Activated naive CD8-positive, alpha-beta T cell treated with anti-CD3 and anti-CD28 coated beads, Interleukin-2, amount 10 ng/mL, durations not matched to agents 7 days and 5 days (primary cell): ENCODE measurements around the gene EPB41L2. TPM values are rescaled to one million over a fixed set of nuclear protein-coding genes. Genes with fewer than 3 reads are reported as not detected.

ENCODE experiments used
- ATAC-seq: fragments of 150-1000 bp; cut with Tn5 transposase; one replicate; pipeline ENCODE4 v1.10.0; 2021; ENCODE audit warnings: low read depth, moderate library complexity
- POLR2A ChIA-PET: fragments of 350-600 bp; sonication (Branson Sonifier 250); formaldehyde crosslinking; loops from one replicate; lab custom pipeline; 2021; ENCODE audit warnings: antibody characterized with exemption; lab: Charles Lee
- DNase-seq: peaks from one replicate; pipeline ENCODE4 v3.0.0; 2021
- H3K27ac Mint-ChIP-seq: one replicate; pipeline ENCODE4 v1.8.0; 2022; ENCODE audit warnings: mild to moderate bottlenecking, mixed read lengths
- H3K27me3 Mint-ChIP-seq: one replicate; pipeline ENCODE4 v1.8.0; 2022; ENCODE audit warnings: mild to moderate bottlenecking, moderate library complexity, mixed read lengths
- H3K36me3 Mint-ChIP-seq: one replicate; pipeline ENCODE4 v1.8.0; 2021; ENCODE audit warnings: mild to moderate bottlenecking, mixed read lengths
- H3K4me1 Mint-ChIP-seq: one replicate; pipeline ENCODE4 v1.8.0; 2021; ENCODE audit warnings: mixed read lengths
- H3K4me3 Mint-ChIP-seq: one replicate; pipeline ENCODE4 v1.8.0; 2022; ENCODE audit warnings: mild to moderate bottlenecking, moderate library complexity, mixed read lengths
- H3K9me3 Mint-ChIP-seq: one replicate; pipeline ENCODE4 v1.8.0; 2021; ENCODE audit warnings: mixed read lengths
- total RNA-seq, 2 experiments: library from RNA; stranded (reverse); gene quantifications; one replicate each; pipeline ENCODE4 v1.2.3, GENCODE V29; 2021

Gene EPB41L2
- total RNA-seq, 2 experiments from 2014 or later: 21.6 to 25.4 TPM

GRCh38 chr6:131038597-131039344 is 24.3 kb downstream of the EPB41L2 start:
- ATAC-seq (no peak), DNase-seq (no peak)
- no peak overlapping the region for H3K27ac Mint-ChIP-seq
- H3K4me1 Mint-ChIP-seq: no peaks in the 10 kb centered on the region
- peaks cover 1% of the 10 kb centered on the region for H3K36me3 Mint-ChIP-seq
- peaks cover 2% of the 10 kb centered on the region for H3K9me3 Mint-ChIP-seq
- no peaks in the 10 kb centered on the region for H3K27me3 Mint-ChIP-seq
- POLR2A ChIA-PET: no interaction called here
- no peak overlapping the region for H3K4me3 Mint-ChIP-seq

DNA sequence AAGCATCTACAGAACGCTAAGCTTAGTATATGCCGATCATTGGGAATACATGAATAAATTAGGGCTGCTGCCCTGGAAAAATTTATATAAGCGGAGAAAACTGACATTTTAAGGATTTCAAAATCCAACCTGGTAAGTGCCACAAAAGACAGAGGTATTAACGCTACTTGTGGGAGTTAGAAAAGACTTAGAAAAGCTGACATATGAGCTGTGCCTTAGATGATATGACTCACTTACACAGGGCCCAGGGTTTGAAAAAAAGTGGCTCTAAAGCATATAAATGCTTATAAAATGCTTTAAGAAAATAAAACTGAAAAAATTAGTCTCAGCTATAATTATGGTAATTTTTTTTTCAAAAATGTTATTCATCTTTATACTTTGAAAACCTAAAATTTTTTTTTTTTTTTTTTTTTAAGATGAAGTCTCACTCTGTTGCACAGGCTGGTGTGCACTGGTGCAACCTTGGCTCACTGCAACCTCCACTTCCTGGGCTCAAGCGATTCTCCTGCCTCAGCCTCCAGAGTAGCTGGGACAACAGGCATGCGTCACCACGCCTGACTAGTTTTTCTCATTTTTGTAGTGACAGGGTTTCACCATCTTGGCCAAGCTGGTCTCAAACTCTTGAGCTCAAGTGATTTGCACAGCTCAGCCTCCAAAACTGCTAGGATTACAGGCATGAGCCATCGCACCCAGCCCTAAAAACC is 25.7 kb downstream of the EPB41L2 start:
- H3K27me3 Mint-ChIP-seq: no peaks in the 10 kb centered on the region
- no peak overlapping the region for H3K27ac Mint-ChIP-seq
- no peaks in the 10 kb centered on the region for H3K4me1 Mint-ChIP-seq
- DNase-seq (no peak), ATAC-seq (no peak)
- H3K9me3 Mint-ChIP-seq: peaks cover 2% of the 10 kb centered on the region
- POLR2A ChIA-PET: no interaction called here
- H3K36me3 Mint-ChIP-seq: peaks cover 1% of the 10 kb centered on the region
- no peak overlapping the region for H3K4me3 Mint-ChIP-seq

- Mint-ChIP-seq H3K4me1 (no peaks in the 10 kb centered on the region), H3K9me3 (peaks cover 2% of the 10 kb centered on the region), H3K4me3 (no peak overlapping the region), H3K27me3 (no peaks in the 10 kb centered on the region), H3K27ac (no peak overlapping the region), H3K36me3 (peaks cover 1% of the 10 kb centered on the region)
- ATAC-seq (no peak), DNase-seq (no peak)
- POLR2A ChIA-PET: no interaction called here
Observed at GRCh38 chr6:131036601-131037000, 26.4 kb downstream of the EPB41L2 start.

GRCh38 chr6:131036143-131036542 is 26.9 kb downstream of the EPB41L2 start:
- no peak overlapping the region for H3K4me3 Mint-ChIP-seq
- no peaks in the 10 kb centered on the region for H3K27me3 Mint-ChIP-seq
- H3K27ac Mint-ChIP-seq: no peak overlapping the region
- DNase-seq (no peak), ATAC-seq (no peak)
- peaks cover 2% of the 10 kb centered on the region for H3K9me3 Mint-ChIP-seq
- H3K4me1 Mint-ChIP-seq: no peaks in the 10 kb centered on the region
- peaks cover 1% of the 10 kb centered on the region for H3K36me3 Mint-ChIP-seq
- POLR2A ChIA-PET: no interaction called here

DNA sequence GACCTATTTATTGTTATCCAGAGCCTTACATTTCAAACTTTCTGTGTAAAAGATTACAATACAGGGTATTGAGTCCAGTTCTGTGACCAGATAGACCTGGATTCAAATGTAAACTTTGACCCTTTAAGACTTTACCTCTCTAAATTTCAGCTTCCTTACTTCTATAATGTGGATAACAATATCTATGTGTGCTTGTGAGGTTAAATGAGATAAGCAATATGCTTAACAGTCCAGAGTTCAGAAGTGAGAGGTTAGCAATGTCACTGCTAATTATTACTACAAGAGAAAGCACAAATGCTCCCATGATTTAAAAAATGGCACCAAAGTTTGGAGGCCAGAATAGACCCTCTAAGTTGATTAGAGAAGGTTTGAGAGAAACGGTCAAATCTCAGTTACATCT is 27.5 kb downstream of the EPB41L2 start:
- POLR2A ChIA-PET: no interaction called here
- H3K9me3 Mint-ChIP-seq: peaks cover 2% of the 10 kb centered on the region
- no peak overlapping the region for H3K27ac Mint-ChIP-seq
- H3K4me1 Mint-ChIP-seq: no peaks in the 10 kb centered on the region
- no peak for DNase-seq
- H3K4me3 Mint-ChIP-seq: no peak overlapping the region
- peaks cover 1% of the 10 kb centered on the region for H3K36me3 Mint-ChIP-seq
- no peak for ATAC-seq
- no peaks in the 10 kb centered on the region for H3K27me3 Mint-ChIP-seq

DNA sequence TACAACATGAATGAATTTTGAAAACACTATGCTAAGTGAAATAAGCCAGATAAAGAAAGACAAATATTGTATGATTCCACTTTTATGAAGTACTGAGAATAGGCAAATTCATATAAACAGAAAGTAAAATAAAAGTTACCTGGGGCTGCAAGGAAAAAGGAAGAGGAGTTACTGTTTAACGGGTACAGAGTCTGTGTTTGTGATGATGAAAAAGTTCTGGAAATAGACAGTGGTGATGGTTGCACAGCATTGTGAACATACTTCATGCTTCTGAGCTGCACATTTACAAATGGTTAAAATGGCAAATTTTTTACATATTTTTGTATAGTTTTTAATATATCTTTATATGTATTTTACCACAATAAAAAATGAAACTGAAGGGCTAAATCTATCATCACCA is 29.4 kb downstream of the EPB41L2 start:
- DNase-seq (no peak), ATAC-seq (no peak)
- H3K4me1 Mint-ChIP-seq: no peaks in the 10 kb centered on the region
- H3K36me3 Mint-ChIP-seq: peaks cover 1% of the 10 kb centered on the region
- no peaks in the 10 kb centered on the region for H3K27me3 Mint-ChIP-seq
- peaks cover 2% of the 10 kb centered on the region for H3K9me3 Mint-ChIP-seq
- H3K27ac Mint-ChIP-seq: no peak overlapping the region
- H3K4me3 Mint-ChIP-seq: no peak overlapping the region
- POLR2A ChIA-PET: no interaction called here

GRCh38 chr6:131029626-131030297 is 33.3 kb downstream of the EPB41L2 start:
- peaks cover under 1% of the 10 kb centered on the region for H3K27me3 Mint-ChIP-seq

GRCh38 chr6:131027326-131027725 is 35.7 kb downstream of the EPB41L2 start:
- POLR2A ChIA-PET: no interaction called here
- Mint-ChIP-seq H3K9me3 (no peaks in the 10 kb centered on the region), H3K27me3 (peaks cover 1% of the 10 kb centered on the region), H3K4me1 (no peaks in the 10 kb centered on the region), H3K36me3 (peaks cover 2% of the 10 kb centered on the region), H3K4me3 (no peak overlapping the region), H3K27ac (no peak overlapping the region)
- no peak for ATAC-seq
- no peak for DNase-seq

More at GRCh38 chr6:131029626-131030297, 33.3 kb downstream of the EPB41L2 start:
- Mint-ChIP-seq H3K4me3 (no peak overlapping the region), H3K36me3 (peaks cover under 1% of the 10 kb centered on the region), H3K4me1 (no peaks in the 10 kb centered on the region), H3K9me3 (no peaks in the 10 kb centered on the region), H3K27ac (no peak overlapping the region)
- DNase-seq (no peak), ATAC-seq (no peak)
- POLR2A ChIA-PET: no interaction called here

DNA sequence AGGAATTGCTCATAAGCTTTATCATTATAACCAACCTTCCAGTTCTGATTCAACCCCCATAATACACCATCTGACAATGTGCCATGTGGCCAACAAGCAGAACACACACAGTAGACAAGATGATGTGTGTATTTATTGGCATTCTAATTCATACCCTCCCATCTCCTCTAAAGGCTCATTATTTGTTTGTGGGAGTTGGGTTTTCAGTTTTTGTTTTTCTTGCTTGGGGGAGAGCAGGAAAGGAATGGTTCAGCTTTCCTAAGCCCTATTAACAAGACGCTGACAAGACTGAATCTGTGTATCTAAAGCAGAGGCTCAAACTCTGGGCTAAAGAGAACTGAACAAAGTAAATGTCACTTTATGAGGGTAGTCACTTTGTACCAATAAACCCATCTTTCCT is 36.8 kb downstream of the EPB41L2 start:
- DNase-seq (no peak), ATAC-seq (no peak)
- H3K27me3 Mint-ChIP-seq: peaks cover 1% of the 10 kb centered on the region
- no peaks in the 10 kb centered on the region for H3K4me1 Mint-ChIP-seq
- peaks cover 2% of the 10 kb centered on the region for H3K36me3 Mint-ChIP-seq
- no peak overlapping the region for H3K27ac Mint-ChIP-seq
- POLR2A ChIA-PET: no interaction called here
- H3K9me3 Mint-ChIP-seq: no peaks in the 10 kb centered on the region
- no peak overlapping the region for H3K4me3 Mint-ChIP-seq

- Mint-ChIP-seq H3K36me3 (peaks cover 4% of the 10 kb centered on the region), H3K27ac (no peak overlapping the region), H3K4me1 (no peaks in the 10 kb centered on the region), H3K9me3 (no peaks in the 10 kb centered on the region), H3K4me3 (no peak overlapping the region), H3K27me3 (peaks cover 1% of the 10 kb centered on the region)
- ATAC-seq (no peak), DNase-seq (no peak)
- POLR2A ChIA-PET: no interaction called here
Observed at GRCh38 chr6:131024565-131024964, 38.5 kb downstream of the EPB41L2 start.

- Mint-ChIP-seq H3K4me1 (no peaks in the 10 kb centered on the region), H3K27ac (no peak overlapping the region), H3K36me3 (peaks cover 4% of the 10 kb centered on the region), H3K4me3 (no peak overlapping the region), H3K9me3 (no peaks in the 10 kb centered on the region), H3K27me3 (peaks cover 1% of the 10 kb centered on the region)
- POLR2A ChIA-PET: no interaction called here
- ATAC-seq (no peak), DNase-seq (no peak)
Observed at GRCh38 chr6:131023834-131024504, 39.1 kb downstream of the EPB41L2 start.

DNA sequence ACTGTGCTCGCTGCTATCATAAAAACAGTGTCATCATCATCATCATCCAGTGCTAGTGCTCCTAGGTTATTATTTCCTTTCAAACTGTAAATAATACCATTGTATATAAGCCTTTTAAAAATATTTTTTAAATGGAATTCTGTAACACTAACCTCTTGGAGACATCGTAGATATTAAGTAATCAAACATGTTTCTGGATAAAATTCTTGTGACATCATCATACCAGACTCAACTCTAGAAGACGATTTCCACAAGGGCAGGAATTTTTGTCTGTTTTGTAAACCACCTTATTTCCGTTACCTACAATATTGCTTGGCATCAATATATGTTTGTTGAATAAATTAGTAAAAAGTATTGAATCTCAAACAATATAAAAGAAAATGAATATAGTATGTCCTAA is 40.4 kb downstream of the EPB41L2 start:
- no peaks in the 10 kb centered on the region for H3K9me3 Mint-ChIP-seq
- POLR2A ChIA-PET: no interaction called here
- ATAC-seq (no peak), DNase-seq (no peak)
- no peak overlapping the region for H3K27ac Mint-ChIP-seq
- H3K36me3 Mint-ChIP-seq: peaks cover 4% of the 10 kb centered on the region
- H3K4me3 Mint-ChIP-seq: no peak overlapping the region
- peaks cover 1% of the 10 kb centered on the region for H3K27me3 Mint-ChIP-seq
- H3K4me1 Mint-ChIP-seq: no peaks in the 10 kb centered on the region

DNA sequence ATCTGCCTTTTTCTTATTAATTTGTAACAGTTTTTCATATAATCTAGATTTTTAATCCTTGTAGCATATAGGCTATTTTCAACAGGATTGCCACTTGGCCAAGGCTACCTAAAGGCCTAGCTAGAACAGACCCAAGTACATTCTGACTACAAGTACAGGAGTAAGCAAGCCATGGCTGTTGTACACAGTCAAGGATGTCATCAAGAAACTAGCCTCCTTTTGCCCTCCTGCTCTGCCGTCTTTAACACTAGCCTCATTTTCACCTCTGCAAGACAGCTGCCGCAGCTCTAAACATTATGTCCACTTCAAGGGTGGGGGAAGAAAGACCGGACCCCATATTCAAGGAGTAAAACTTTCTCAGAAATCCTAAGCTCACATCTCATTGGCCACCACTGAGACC is 45.1 kb downstream of the EPB41L2 start:
- Mint-ChIP-seq H3K27ac (no peak overlapping the region), H3K27me3 (no peaks in the 10 kb centered on the region), H3K9me3 (no peaks in the 10 kb centered on the region), H3K36me3 (peaks cover 4% of the 10 kb centered on the region), H3K4me3 (no peak overlapping the region), H3K4me1 (no peaks in the 10 kb centered on the region)
- POLR2A ChIA-PET: no interaction called here
- DNase-seq (no peak), ATAC-seq (no peak)
